DND-41 (cell line): ENCODE measurements around the gene PAQR4.

Source experiments
- CTCF ChIP-seq: IDR thresholded peaks from 2 replicates; pipeline ENCODE4 v1.5.1; 2012; ENCODE audit warnings: borderline replicate concordance, low read length, moderate library complexity, mild to moderate bottlenecking; ENCODE audit not compliant: poor library complexity, severe bottlenecking; ENCODE audit errors: extremely low read depth
- EZH2 ChIP-seq: IDR thresholded peaks from 3 replicates; pipeline ENCODE4 v1.6.1; 2012; ENCODE audit warnings: borderline replicate concordance, low read depth, mild to moderate bottlenecking, moderate library complexity, low read length, inconsistent platforms; ENCODE audit not compliant: severe bottlenecking

DNA sequence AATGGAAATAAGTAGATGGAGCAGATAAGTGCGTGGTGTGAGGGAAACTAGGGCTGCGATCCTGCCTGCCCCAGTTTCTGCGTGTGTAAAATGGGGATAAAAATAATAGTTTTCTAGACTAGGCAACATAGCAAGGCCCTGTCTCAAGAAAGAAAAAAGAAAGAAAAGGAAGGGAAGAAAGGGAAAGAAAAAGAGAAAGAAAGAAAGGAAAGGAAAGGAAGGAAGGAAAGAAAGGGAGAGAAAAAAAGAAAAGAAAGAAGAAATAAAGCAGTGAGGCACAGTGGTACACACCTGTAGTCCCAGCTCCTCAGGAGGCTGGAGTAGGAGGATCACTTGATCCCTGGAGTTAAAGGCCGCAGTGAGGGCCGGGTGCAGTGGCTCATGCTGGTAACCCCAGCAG, 13.3 kb downstream of the PAQR4 start:
- TF ChIP-seq CTCF (no peak), EZH2 (no peak)
